ENCODE results near the gene ASCC3.
A peak's percentile ranks its signal among the peaks of the same experiment; 100 is the strongest.

The ASCC3 gene

GRCh38 chr6:100880853-100881706 lies at the start of gene ASCC3:
TSS of gene ASCC3 (minus strand) at chr6:100881329. CDS start at chr6:100867997, 13,332 bp downstream.
- H3K36me3 ChIP-seq (ENCODE audit: insufficient read depth, low read length), result peaks cover 3% of the 10 kb centered on the region
- peak; percentile 94 for DNase-seq
- peaks cover 40% of the 10 kb centered on the region for H3K4me1 ChIP-seq (ENCODE audit: insufficient read depth, low read length)
- peaks cover 10% of the 10 kb centered on the region; the same call in 1 of the 2 replicates for H4K20me1 ChIP-seq (ENCODE audit: insufficient read depth, low read length)
- H3K79me2 ChIP-seq (ENCODE audit: insufficient read depth, low read length), result peaks cover 60% of the 10 kb centered on the region
- H3K4me3 ChIP-seq (ENCODE audit: low read depth in 1 of 2, low read length in 2 of 2), result peak within 1 kb of the TSS; percentile 79 to 93
- peak within 1 kb of the TSS; percentile 85 for H2AFZ ChIP-seq (ENCODE audit: low read depth, low read length)
- no peaks in the 10 kb centered on the region for H3K27me3 ChIP-seq (ENCODE audit: insufficient read depth, low read length, poor library complexity)
- no peaks in the 10 kb centered on the region for H3K9me3 ChIP-seq (ENCODE audit: insufficient read depth, low read length, severe bottlenecking)
- no peak for TF ChIP-seq EZH2 (IDR thresholded peaks at IDR 0.05; ENCODE audit: borderline replicate concordance, low read depth, low read length, severe bottlenecking)
- ATAC-seq (ENCODE audit: insufficient read depth, low read depth), result peak; percentile 93
- H3K27ac ChIP-seq (ENCODE audit: low read length), result peak within 1 kb of the TSS; percentile 94
- peak within 1 kb of the TSS; percentile 93 for H3K9ac ChIP-seq (ENCODE audit: low read depth, low read length)
- H3K4me2 ChIP-seq (ENCODE audit: insufficient read depth, low read length), result peak within 1 kb of the TSS; percentile 67

GRCh38 chr6:100925749-100926148 lies 44.6 kb upstream of the ASCC3 start:
- H4K20me1 ChIP-seq (ENCODE audit: insufficient read depth, low read length), result no peaks in the 10 kb centered on the region
- no peaks in the 10 kb centered on the region for H3K9me3 ChIP-seq (ENCODE audit: insufficient read depth, low read length, severe bottlenecking)
- no peak overlapping the region for H3K27ac ChIP-seq (ENCODE audit: low read length)
- no peak for ATAC-seq (ENCODE audit: insufficient read depth, low read depth)
- H3K4me1 ChIP-seq (ENCODE audit: insufficient read depth, low read length), result no peaks in the 10 kb centered on the region
- no peak overlapping the region for H3K9ac ChIP-seq (ENCODE audit: low read depth, low read length)
- H3K27me3 ChIP-seq (ENCODE audit: insufficient read depth, low read length, poor library complexity), result no peaks in the 10 kb centered on the region
- no peaks in the 10 kb centered on the region for H3K79me2 ChIP-seq (ENCODE audit: insufficient read depth, low read length)
- H2AFZ ChIP-seq (ENCODE audit: low read depth, low read length), result no peak overlapping the region
- DNase-seq, result no peak
- H3K4me3 ChIP-seq (ENCODE audit: low read depth in 1 of 2, low read length in 2 of 2), result no peak overlapping the region
- no peak overlapping the region for H3K4me2 ChIP-seq (ENCODE audit: insufficient read depth, low read length)
- no peaks in the 10 kb centered on the region for H3K36me3 ChIP-seq (ENCODE audit: insufficient read depth, low read length)
- no peak for TF ChIP-seq EZH2 (IDR thresholded peaks at IDR 0.05; ENCODE audit: borderline replicate concordance, low read depth, low read length, severe bottlenecking)
- TF ChIP-seq CTCF (IDR thresholded peaks at IDR 0.05; ENCODE audit: borderline replicate concordance, extremely low read depth, low read length, poor library complexity, severe bottlenecking), result no peak

- no peak overlapping the region for H3K9ac ChIP-seq (ENCODE audit: low read depth, low read length)
- H3K27ac ChIP-seq (ENCODE audit: low read length), result no peak overlapping the region
- DNase-seq, result no peak
- no peak overlapping the region for H2AFZ ChIP-seq (ENCODE audit: low read depth, low read length)
- H3K9me3 ChIP-seq (ENCODE audit: insufficient read depth, low read length, severe bottlenecking), result no peaks in the 10 kb centered on the region
- H3K4me2 ChIP-seq (ENCODE audit: insufficient read depth, low read length), result no peak overlapping the region
- H3K4me1 ChIP-seq (ENCODE audit: insufficient read depth, low read length), result no peaks in the 10 kb centered on the region
- H3K4me3 ChIP-seq (ENCODE audit: low read depth in 1 of 2, low read length in 2 of 2), result no peak overlapping the region
- ATAC-seq (ENCODE audit: insufficient read depth, low read depth), result no peak
- H4K20me1 ChIP-seq (ENCODE audit: insufficient read depth, low read length), result no peaks in the 10 kb centered on the region
- no peaks in the 10 kb centered on the region for H3K79me2 ChIP-seq (ENCODE audit: insufficient read depth, low read length)
- TF ChIP-seq EZH2 (IDR thresholded peaks at IDR 0.05; ENCODE audit: borderline replicate concordance, low read depth, low read length, severe bottlenecking) (no peak), CTCF (IDR thresholded peaks at IDR 0.05; ENCODE audit: borderline replicate concordance, extremely low read depth, low read length, poor library complexity, severe bottlenecking) (no peak)
- no peaks in the 10 kb centered on the region for H3K27me3 ChIP-seq (ENCODE audit: insufficient read depth, low read length, poor library complexity)
- no peaks in the 10 kb centered on the region for H3K36me3 ChIP-seq (ENCODE audit: insufficient read depth, low read length)
Observed at GRCh38 chr6:100924534-100925227, 43.6 kb upstream of the ASCC3 start.
